KMS-11 (cell line): ENCODE results near the gene DYNLL2.

Experiments used
- H2AFZ ChIP-seq: fragments of 200-600 bp; sonication (generic); 2 replicates; pipeline ENCODE4 v1.6.1; 2016; ENCODE audit warnings: antibody characterized with exemption, mixed run types, low read depth
- H3K27ac ChIP-seq: fragments of 200-600 bp; sonication (generic); 2 replicates; pipeline ENCODE4 v1.6.1; 2016; ENCODE audit warnings: mild to moderate bottlenecking, mixed run types
- H3K27me3 ChIP-seq: fragments of 200-600 bp; sonication (generic); 2 replicates; pipeline ENCODE4 v1.6.1; 2017; ENCODE audit warnings: mild to moderate bottlenecking, low read depth, mixed run types, moderate library complexity; ENCODE audit not compliant: insufficient read depth
- H3K36me3 ChIP-seq: fragments of 200-600 bp; sonication (generic); 2 replicates; pipeline ENCODE4 v1.6.1; 2017; ENCODE audit warnings: mild to moderate bottlenecking, mixed run types; ENCODE audit not compliant: insufficient read depth
- H3K4me1 ChIP-seq: fragments of 200-600 bp; sonication (generic); 2 replicates; pipeline ENCODE4 v1.6.1; 2016; ENCODE audit warnings: mild to moderate bottlenecking, low read depth, mixed run types; ENCODE audit not compliant: poor library complexity, severe bottlenecking
- H3K4me2 ChIP-seq: fragments of 200-600 bp; sonication (generic); 2 replicates; pipeline ENCODE4 v1.7.0; 2016; ENCODE audit warnings: mild to moderate bottlenecking, mixed run types
- H3K4me3 ChIP-seq: fragments of 200-600 bp; sonication (generic); IDR thresholded peaks from 2 replicates; pipeline ENCODE4 v1.6.1; 2017; ENCODE audit warnings: low read depth, low read length, mixed read lengths; ENCODE audit not compliant: insufficient read depth
- H3K79me2 ChIP-seq: fragments of 200-600 bp; sonication (generic); 2 replicates; pipeline ENCODE4 v1.6.1; 2016; ENCODE audit warnings: low read depth, mixed run types; ENCODE audit not compliant: insufficient read depth
- H3K9ac ChIP-seq: fragments of 200-600 bp; sonication (generic); 2 replicates; pipeline ENCODE4 v1.6.1; 2016; ENCODE audit warnings: mild to moderate bottlenecking, mixed run types
- H4K20me1 ChIP-seq: fragments of 200-600 bp; sonication (generic); 2 replicates; pipeline ENCODE4 v1.6.1; 2016; ENCODE audit warnings: mild to moderate bottlenecking, mixed run types; ENCODE audit not compliant: insufficient read depth
- TF ChIP-seq, protein P1 (sequence below): fragments of 200-600 bp; sonication (generic); conservative IDR thresholded peaks from 2 replicates; pipeline ENCODE4 v1.6.1; 2017; ENCODE audit warnings: low read depth, mild to moderate bottlenecking, antibody characterized with exemption, low read length, moderate library complexity, mixed read lengths

Gene DYNLL2

DNA sequence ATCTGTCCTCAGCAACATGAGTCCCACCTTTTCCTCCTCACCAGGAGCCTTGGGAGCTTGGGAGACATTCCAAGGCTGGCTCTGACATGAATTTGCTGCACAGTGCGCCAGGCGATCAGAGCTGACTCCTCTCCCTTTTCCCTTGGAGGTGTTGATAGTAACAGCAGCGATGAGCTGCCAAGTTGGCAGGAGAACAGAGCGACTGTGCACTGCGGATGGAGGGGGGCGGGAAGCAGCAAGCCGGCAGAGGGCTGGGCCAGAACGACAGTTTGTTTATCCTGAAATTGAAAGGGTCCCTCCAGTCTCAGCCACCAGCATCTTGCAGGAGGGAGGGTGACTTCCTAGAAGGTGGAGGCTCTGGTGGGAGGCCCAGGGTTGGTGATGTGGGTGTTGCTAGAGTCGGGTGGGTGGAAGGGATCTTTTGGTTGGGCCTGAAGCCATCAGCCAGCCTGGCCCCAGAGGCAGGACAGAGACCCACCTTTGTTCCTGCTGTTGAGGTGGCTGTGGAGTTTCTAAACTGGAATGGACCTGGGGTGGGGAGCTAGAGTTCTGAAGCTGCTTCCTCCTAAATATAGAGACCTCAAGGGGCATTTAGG, 22.5 kb upstream of the DYNLL2 start:
- Histone ChIP-seq H3K79me2 (no peaks in the 10 kb centered on the region), H3K27ac (no peak overlapping the region), H2AFZ (no peak overlapping the region), H3K4me3 (no peak overlapping the region), H3K4me1 (no peaks in the 10 kb centered on the region), H3K36me3 (no peaks in the 10 kb centered on the region), H4K20me1 (no peaks in the 10 kb centered on the region), H3K27me3 (no peaks in the 10 kb centered on the region), H3K4me2 (no peak overlapping the region), H3K9ac (no peak overlapping the region)
- TF ChIP-seq, protein P1, sequence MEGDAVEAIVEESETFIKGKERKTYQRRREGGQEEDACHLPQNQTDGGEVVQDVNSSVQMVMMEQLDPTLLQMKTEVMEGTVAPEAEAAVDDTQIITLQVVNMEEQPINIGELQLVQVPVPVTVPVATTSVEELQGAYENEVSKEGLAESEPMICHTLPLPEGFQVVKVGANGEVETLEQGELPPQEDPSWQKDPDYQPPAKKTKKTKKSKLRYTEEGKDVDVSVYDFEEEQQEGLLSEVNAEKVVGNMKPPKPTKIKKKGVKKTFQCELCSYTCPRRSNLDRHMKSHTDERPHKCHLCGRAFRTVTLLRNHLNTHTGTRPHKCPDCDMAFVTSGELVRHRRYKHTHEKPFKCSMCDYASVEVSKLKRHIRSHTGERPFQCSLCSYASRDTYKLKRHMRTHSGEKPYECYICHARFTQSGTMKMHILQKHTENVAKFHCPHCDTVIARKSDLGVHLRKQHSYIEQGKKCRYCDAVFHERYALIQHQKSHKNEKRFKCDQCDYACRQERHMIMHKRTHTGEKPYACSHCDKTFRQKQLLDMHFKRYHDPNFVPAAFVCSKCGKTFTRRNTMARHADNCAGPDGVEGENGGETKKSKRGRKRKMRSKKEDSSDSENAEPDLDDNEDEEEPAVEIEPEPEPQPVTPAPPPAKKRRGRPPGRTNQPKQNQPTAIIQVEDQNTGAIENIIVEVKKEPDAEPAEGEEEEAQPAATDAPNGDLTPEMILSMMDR = no peak

DNA sequence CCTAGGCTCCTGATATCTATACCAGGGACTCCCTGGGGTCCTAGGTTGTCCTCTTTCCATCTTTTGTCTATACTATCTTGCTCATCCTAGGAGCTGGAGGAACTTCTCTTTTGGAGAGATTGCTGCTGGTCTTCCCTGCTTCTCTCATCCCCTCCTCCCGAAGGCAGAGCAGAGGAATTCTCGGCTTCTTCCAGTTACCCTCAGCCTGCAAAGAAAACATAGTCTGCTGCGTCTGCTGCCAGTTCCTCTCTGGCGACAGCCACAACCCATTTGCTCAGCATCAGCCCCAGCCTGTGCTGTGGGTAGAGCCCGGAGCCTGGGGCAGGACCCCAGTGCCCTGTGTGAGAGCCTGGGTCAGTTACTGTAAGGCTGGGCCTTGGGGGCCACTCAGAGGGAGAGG, 21.5 kb upstream of the DYNLL2 start:
- H2AFZ ChIP-seq = no peak overlapping the region
- no peaks in the 10 kb centered on the region for H4K20me1 ChIP-seq
- H3K36me3 ChIP-seq = no peaks in the 10 kb centered on the region
- H3K4me2 ChIP-seq = no peak overlapping the region
- no peaks in the 10 kb centered on the region for H3K79me2 ChIP-seq
- TF ChIP-seq, protein P1 = no peak
- no peak overlapping the region for H3K9ac ChIP-seq
- H3K4me1 ChIP-seq = no peaks in the 10 kb centered on the region
- no peak overlapping the region for H3K4me3 ChIP-seq
- H3K27me3 ChIP-seq = no peaks in the 10 kb centered on the region
- no peak overlapping the region for H3K27ac ChIP-seq

DNA sequence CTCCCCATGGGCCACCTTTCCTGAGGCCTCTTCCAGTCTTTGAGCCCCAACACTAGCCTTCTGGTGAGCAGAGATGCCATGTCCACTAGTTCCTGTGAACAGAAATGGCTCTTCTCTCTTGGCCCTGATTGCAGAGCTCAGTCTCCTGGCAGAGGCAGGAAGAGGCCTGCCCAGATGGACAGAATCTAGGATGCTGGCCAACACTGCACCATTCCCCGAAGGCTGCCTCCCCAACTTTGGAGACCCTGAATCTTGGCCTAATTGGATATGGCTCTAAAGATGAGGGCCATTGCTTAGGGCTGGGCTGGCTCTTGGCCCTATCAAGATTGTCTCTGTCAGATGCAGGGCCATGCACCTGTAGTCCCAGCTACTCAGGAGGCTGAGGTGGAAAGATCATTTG, 18.0 kb upstream of the DYNLL2 start:
- no peaks in the 10 kb centered on the region for H3K4me1 ChIP-seq

DNA sequence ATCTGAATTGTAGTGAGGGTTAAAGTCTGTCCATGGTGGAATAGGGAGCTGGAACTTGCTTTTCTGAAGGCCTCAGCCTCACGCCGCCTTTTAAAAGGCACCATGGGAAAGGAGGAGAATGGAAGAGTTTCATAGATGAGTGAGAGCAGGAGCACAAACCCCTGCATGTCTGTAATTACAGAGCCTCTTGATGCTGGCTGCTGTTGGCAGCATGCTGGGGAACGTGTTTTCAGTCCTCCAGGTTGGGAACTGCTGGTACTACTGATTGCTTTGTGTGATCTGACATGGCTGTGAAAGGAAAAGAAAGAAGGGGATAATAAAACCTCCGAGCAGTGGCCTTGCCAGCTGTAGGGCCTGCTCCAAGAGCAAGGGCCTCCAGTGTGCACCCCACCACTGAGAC, 16.8 kb upstream of the DYNLL2 start:
- Histone ChIP-seq H3K4me1 (no peaks in the 10 kb centered on the region), H3K9ac (no peak overlapping the region), H3K27ac (no peak overlapping the region), H3K4me2 (no peak overlapping the region), H3K36me3 (no peaks in the 10 kb centered on the region), H4K20me1 (no peaks in the 10 kb centered on the region), H3K79me2 (no peaks in the 10 kb centered on the region), H3K27me3 (no peaks in the 10 kb centered on the region), H2AFZ (no peak overlapping the region), H3K4me3 (no peak overlapping the region)
- TF ChIP-seq, protein P1 = no peak

More for the DNA sequence above, 18.0 kb upstream of the DYNLL2 start:
- Histone ChIP-seq H3K9ac (no peak overlapping the region), H3K27ac (no peak overlapping the region), H3K4me3 (no peak overlapping the region), H3K4me2 (no peak overlapping the region), H3K36me3 (no peaks in the 10 kb centered on the region), H2AFZ (no peak overlapping the region), H4K20me1 (no peaks in the 10 kb centered on the region), H3K27me3 (no peaks in the 10 kb centered on the region), H3K79me2 (no peaks in the 10 kb centered on the region)
- TF ChIP-seq, protein P1 = no peak
